ENCODE measurements around the gene ALOX5.
"Not testable (repeated sequence)": the region's sequence is repeated elsewhere in the genome, so short reads cannot be mapped to it uniquely, and the experiment has no call there.

ALOX5 gene

DNA sequence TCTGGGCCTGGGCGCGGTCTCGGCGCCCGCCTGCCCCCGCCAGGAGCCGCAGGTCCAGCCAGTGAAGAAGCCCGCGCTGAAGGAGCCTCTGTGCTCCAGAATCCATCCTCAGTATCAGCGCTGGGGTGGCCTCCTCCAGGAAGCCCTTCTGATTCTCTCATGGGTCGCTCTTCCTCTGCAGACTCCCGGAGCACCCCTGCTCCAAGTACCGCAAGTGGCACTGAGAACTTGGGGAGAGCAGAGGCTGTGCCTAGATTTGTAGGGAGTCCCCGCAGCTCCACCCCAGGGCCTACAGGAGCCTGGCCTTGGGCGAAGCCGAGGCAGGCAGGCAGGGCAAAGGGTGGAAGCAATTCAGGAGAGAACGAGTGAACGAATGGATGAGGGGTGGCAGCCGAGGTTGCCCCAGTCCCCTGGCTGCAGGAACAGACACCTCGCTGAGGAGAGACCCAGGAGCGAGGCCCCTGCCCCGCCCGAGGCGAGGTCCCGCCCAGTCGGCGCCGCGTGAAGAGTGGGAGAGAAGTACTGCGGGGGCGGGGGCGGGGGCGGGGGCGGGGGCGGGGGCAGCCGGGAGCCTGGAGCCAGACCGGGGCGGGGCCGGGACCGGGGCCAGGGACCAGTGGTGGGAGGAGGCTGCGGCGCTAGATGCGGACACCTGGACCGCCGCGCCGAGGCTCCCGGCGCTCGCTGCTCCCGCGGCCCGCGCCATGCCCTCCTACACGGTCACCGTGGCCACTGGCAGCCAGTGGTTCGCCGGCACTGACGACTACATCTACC is at the start of gene ALOX5:
Gene ALOX5 (plus strand): TSS at position 641 of the 774 bp plus-strand sequence. CDS start 64 bp downstream, at position 705.
- DNase-seq: no peak

GRCh38 chr10:45325116-45325515 is 48.9 kb upstream of the ALOX5 start:
- DNase-seq: no peak

- not testable (repeated sequence) for DNase-seq
These were observed 47.2 kb upstream of the ALOX5 start for GRCh38 chr10:45326864-45327263.

GRCh38 chr10:45331824-45332223 is 42.2 kb upstream of the ALOX5 start:
- not testable (repeated sequence) for DNase-seq

DNA sequence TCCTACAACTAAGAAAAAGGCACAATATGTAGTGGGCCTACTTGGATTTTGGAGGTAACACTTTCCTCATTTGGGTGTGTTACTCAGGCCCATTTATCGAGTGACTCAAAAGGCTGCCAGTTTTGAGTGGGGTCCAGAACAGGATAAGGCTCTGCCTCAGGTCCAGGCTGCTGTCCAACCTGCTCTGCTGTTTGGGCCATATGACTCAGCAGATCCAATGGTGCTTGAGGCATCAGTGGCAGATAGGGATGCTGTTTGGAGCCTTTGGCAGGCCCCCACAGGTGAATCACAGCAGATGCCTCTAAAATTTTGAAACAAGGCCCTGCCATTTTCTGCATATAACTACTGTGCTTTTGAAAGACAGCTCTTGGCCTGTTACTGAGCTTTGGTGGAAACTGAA is 34.1 kb upstream of the ALOX5 start:
- DNase-seq: no peak

- DNase-seq: not testable (repeated sequence)
These were observed 33.6 kb upstream of the ALOX5 start for GRCh38 chr10:45340420-45340819.

- not testable (repeated sequence) for DNase-seq
These were observed 27.2 kb upstream of the ALOX5 start for GRCh38 chr10:45346652-45347335.

GRCh38 chr10:45347464-45347863 is 26.6 kb upstream of the ALOX5 start:
- not testable (repeated sequence) for DNase-seq

GRCh38 chr10:45348196-45348765 is 25.7 kb upstream of the ALOX5 start:
- not testable (repeated sequence) for DNase-seq

- no peak for DNase-seq
These were observed 20.8 kb upstream of the ALOX5 start for GRCh38 chr10:45353186-45353585.

GRCh38 chr10:45354261-45354660 is 19.8 kb upstream of the ALOX5 start:
- no peak for DNase-seq

GRCh38 chr10:45355494-45355893 is 18.5 kb upstream of the ALOX5 start:
- no peak for DNase-seq

GRCh38 chr10:45358961-45359360 is 15.1 kb upstream of the ALOX5 start:
- DNase-seq: not testable (repeated sequence)

DNA sequence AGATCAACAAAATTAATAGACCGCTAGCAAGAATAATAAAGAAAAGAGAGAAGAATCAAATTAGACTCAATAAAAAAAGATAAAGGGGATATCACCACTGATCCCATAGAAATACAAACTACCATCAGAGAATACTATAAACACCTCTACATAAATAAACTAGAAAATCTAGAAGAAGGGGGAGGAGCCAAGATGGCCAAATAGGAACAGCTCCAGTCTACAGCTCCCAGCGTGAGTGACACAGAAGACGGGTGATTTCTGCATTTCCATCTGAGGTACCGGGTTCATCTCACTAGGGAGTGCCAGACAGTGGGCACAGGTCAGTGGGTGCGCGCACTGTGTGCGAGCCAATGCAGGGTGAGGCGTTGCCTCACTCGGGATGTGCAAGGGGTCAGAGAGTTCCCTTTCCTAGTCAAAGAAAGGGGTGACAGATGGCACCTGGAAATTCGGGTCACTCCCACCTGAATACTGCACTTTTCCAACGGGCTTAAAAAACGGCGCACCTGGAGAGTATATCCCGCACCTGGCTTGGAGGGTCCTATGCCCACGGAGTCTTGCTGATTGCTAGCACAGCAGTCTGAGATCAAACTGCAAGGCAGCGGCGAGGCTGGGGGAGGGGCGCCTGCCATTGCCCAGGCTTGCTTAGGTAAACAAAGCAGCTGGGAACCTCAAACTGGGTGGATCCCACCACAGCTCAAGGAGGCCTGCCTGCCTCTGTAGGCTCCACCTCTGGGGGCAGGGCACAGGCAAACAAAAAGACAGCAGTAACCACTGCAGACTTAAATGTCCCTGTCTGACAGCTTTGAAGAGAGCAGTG is 11.8 kb upstream of the ALOX5 start:
- not testable (repeated sequence) for DNase-seq

- not testable (repeated sequence) for DNase-seq
These were observed 6.4 kb upstream of the ALOX5 start for GRCh38 chr10:45367643-45368042.

DNA sequence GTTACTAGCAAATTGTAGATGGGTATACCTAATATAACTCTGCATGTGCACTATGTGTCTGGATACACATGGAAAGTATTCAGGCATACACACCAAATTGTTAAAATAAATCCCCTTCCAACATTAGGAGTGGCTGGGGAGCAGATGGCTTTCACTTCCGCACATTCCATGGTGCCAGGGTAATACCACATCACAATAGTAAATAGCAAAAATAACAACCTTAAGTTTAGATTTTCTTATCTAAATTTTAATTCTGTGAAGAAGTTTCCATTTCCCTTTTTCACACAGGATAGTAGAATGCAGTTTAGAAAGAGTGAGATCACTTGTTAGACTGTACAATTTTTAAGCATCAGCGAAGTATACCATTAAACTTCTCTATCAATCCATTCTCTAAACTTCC is 5.8 kb upstream of the ALOX5 start:
- DNase-seq: no peak

DNA sequence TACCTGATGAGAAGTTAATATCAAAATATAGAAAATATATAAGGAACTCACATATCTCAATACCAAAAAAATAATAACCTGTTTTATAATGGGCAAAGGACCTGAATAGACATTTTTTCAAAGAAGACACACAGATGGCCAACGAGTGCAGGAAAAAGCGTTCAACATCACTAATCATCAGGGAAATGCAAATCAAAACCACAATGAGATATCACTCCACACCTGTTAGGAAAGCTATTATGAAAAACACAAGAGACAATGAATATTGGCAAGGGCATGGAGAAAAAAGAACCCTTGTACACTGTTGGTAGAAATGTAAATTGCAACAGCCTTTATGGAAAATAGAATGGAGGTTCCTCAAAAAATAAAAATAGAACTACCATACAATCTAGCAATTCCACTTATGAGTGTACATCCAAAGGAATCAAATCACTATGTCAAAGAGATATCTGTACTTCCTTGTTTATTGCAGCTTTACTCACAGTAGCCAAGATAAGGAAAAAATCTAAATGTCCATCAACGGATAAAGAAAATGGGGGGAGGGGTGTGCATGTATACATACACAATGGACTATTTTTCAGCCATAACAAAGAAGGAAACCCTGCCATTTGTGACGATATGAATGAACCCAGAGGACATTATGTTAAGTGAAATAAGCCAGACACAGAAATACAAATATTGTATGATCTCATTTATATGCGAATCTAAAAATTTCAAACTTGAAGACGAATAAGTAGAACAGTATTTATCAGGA is 3.6 kb upstream of the ALOX5 start:
- no peak for DNase-seq

- no peak for DNase-seq
These were observed 2.5 kb upstream of the ALOX5 start for GRCh38 chr10:45371560-45371959.

DNA sequence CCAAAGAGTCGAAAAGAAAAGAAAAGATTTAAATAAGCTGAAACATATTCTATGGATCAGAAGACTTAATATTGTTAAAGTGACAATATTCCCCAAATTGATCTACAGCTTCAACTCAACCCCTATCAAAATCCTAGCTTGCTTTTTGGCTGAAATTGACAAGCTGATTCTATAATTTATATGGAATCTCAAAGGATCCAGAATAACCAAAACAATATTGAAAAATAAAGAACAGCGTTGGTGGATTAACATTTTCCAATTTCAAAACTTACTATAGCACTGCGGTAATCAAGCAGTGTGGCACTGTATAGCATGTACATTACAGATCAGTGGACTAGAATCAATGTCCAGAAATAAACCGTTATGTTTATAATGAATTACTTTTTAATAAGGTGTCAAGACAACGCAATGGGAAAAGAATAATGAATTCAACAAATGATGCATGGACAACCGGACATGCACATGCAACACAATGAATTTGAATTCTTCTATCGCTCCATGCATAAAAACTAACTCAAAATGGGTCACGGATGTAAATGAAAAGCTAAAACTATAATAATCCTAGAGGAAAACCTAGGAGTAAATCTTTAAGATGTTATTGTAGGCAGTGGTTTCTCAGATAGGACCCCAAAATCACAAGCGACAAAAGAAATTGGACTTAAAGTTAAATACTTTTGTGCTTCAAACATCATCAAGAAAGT is 1.6 kb upstream of the ALOX5 start:
- DNase-seq: no peak

- DNase-seq: no peak
These were observed 927 bp upstream of the ALOX5 start for GRCh38 chr10:45373003-45373575.

DNA sequence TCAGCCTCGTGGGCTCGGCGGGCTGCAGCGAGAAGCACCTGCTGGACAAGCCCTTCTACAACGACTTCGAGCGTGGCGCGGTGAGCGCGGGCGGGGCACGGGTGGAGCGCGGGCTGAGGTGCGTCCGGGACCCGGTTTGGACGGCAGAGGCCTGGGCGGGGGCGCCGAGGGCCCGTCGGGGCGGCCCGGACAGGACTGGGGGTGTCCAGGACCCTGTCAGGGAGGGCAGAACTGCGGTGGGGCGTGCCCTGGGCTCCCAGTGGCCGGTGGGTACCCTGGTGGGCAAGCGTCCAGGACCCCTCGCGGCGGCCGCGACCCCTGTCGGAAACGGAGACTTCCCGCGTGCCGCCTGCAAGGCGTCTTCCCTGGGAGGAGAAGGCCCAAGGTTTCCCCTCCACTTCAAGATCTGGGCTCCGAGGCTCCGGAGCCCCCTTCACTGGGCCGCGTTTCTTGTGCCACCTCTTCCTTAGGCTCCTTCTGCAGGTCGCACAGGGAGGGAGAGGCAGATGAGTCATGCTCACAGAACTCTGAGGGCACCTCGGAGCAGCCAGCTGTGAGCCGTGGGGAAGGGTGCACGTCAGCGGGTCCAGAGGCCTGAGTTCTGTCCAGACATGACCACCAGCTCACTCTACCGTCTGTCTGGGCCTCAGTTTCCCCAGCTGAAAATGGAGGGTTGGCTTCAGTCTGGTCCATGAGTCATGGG is 485 bp downstream of the ALOX5 start:
- DNase-seq: no peak

Data from NK-92 treated with Interleukin-12 subunit alpha and Interleukin-12 subunit beta, amount 100 ng/mL, for 24 hours (cell line).